Pancreas (tissue), 10 donors: ENCODE measurements around the gene ROR1. TPM values are rescaled to one million over a fixed set of nuclear protein-coding genes. Genes with fewer than 3 reads are reported as not detected.

Experiments
- ATAC-seq, 4 donors: fragments of 200-7000 bp; cut with Tn5 transposase; one replicate each; pipeline versions ENCODE4 v1.8.0 to v1.9.1; 2020; ENCODE audit warnings: mild to moderate bottlenecking in 4 of 4, moderate library complexity in 4 of 4
- DNase-seq, 6 donors: peaks; one replicate each; pipeline ENCODE4 v3.0.0-alpha.2; 2020
- FAIRE-seq: peaks from 2 replicates; lab custom pipeline; 2012; peaks lifted over from hg19 to GRCh38; lab: Jason Lieb, UNC
- H3K27ac ChIP-seq, 4 donors: fragments of 200-600 bp; sonication (generic); 1 replicate in 3 of 4; 2 replicates in 1 of 4; pipeline versions ENCODE4 v1.5.0 to v1.8.0; 2020
- H3K27me3 ChIP-seq, 4 donors: fragments of 200-600 bp; one replicate each; pipeline ENCODE4 v1.8.0; 2021
- H3K36me3 ChIP-seq, 3 donors: fragments of 200-600 bp; sonication (generic) in 1 of 3; one replicate each; pipeline versions ENCODE4 v1.5.0 to v1.8.0; 2020 to 2021
- H3K4me1 ChIP-seq, 3 donors: fragments of 200-600 bp; one replicate each; pipeline ENCODE4 v1.8.0; 2021
- H3K4me3 ChIP-seq, 4 donors: fragments of 200-600 bp; sonication (generic) in 2 of 4; one replicate each; pipeline versions ENCODE4 v1.5.0 to v1.8.0; 2020 to 2021
- H3K9me3 ChIP-seq, 4 donors: fragments of 200-600 bp; one replicate each; pipeline ENCODE4 v1.8.0; 2021
- WGBS, 2 donors: extraction: QIAGEN DNeasy Blood & Tissue Kit; methylation state at CpG; one replicate each; pipeline ENCODE4 v1.1.7; 2013; 5-methylcytosine and 5-hydroxymethylcytosine counted together
- intact Hi-C, 3 donors: fragments of 100-400 bp; cut with DNase I; formaldehyde crosslinking; loops; one replicate each; pipeline versions ENCODE4 v1.11.1 to v1.14.2; 2022
- polyA plus RNA-seq, 2 donors: library from polyadenylated mRNA; stranded (reverse); fragments of 200-250 nt; gene quantifications; one replicate each; pipeline ENCODE4 v1.2.3, GENCODE V29; 2013
- total RNA-seq, 6 donors: library from RNA; stranded (reverse); fragmentation: NEBNext Ultra II Directional in 4 of 6; extraction: Animal tissue kit (Norgen Biotek cat#: 25700) in 4 of 6; gene quantifications; one replicate each; pipeline versions ENCODE4 v1.2.1 to v1.2.4, GENCODE V29; 2021 to 2023
- TF ChIP-seq, protein P1 (sequence below), 4 donors: fragments of 200-600 bp; sonication (generic) in 3 of 4; IDR thresholded peaks; one replicate each; pipeline versions ENCODE4 v1.5.0 to v1.8.0; 2021; ENCODE audit warnings: antibody characterized with exemption in 4 of 4
- donor health status: healthy with polysubstance abuse.
- donor health status: DM: no; HTN: no; CAD: no; lungs with moderate emphysema.
- donor health status: DM: no; HTN: no; CAD: no.
- donor health status: control.
- donor health status: control.
- donor health status: Bipolar disorder and iron deficiency.
- donor health status: DM: yes; HTN: yes; CAD: no.
- donor health status: DM: no; HTN: no; CAD: no.
- donor health status: DM: no; HTN: no; CAD: no.
- donor health status: DM: yes; HTN: yes; CAD: no.

The ROR1 gene
- total and polyA plus RNA-seq, 8 donors = 1.3 to 18.5 (median 7.3) TPM

DNA sequence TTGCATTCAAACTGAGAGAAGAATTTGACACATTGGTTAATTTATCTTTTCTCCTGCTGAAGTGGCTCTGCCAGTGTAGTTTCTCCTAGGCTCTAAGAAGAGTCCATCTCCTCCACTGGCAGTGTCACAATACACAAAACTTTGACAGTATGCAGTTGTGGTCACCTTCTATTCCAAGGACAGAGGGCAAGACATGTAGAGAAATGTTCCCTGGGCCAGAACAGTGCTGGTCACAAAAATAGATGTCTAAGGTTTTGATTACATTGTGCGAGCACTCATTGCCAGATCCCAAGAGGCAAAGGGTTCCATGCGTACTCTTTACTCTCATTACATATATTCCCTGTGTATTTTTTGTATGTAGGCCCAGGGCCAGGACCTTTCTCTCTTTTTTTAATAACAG is 281.5 kb downstream of the ROR1 start:
- Histone ChIP-seq H3K4me3 (no peak overlapping the region), H3K27me3 (no peaks in the 10 kb centered on the region), H3K4me1 (peaks cover 3 to 6% (median 5%) of the 10 kb centered on the region in 3 donors), H3K27ac (no peak overlapping the region), H3K9me3 (no peaks in the 10 kb centered on the region), H3K36me3 (no peaks in the 10 kb centered on the region)
- DNase-seq = no peak
- intact Hi-C loops = no loop called here
- no peak for ATAC-seq
- no peak for FAIRE-seq
- TF ChIP-seq, protein P1, sequence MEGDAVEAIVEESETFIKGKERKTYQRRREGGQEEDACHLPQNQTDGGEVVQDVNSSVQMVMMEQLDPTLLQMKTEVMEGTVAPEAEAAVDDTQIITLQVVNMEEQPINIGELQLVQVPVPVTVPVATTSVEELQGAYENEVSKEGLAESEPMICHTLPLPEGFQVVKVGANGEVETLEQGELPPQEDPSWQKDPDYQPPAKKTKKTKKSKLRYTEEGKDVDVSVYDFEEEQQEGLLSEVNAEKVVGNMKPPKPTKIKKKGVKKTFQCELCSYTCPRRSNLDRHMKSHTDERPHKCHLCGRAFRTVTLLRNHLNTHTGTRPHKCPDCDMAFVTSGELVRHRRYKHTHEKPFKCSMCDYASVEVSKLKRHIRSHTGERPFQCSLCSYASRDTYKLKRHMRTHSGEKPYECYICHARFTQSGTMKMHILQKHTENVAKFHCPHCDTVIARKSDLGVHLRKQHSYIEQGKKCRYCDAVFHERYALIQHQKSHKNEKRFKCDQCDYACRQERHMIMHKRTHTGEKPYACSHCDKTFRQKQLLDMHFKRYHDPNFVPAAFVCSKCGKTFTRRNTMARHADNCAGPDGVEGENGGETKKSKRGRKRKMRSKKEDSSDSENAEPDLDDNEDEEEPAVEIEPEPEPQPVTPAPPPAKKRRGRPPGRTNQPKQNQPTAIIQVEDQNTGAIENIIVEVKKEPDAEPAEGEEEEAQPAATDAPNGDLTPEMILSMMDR (IDR thresholded peaks at IDR 0.05) = no peak
- 92 to 98% methylated on average over 2 of the region's 2 CpGs for WGBS, 2 donors

DNA sequence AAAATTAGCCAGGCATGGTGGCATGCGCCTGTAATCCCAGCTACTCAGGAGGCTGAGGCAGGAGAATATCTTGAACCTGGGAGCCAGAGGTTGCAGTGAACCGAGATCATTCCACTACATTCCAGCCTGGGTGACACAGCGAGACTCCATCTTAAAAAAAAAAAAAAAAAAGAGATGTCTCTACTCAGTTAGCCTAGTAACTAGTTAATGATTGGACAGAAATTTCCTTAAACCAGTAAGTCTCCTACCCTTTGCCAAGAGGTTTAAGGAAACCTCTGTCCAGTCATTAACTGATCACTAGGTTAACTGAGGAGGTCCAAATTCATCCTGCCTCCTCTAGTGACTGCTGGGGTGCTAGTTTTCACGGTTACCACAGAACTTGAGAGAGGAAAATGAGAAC is 285.7 kb downstream of the ROR1 start:
- FAIRE-seq (no peak), DNase-seq (no peak), ATAC-seq (no peak)
- Histone ChIP-seq H3K9me3 (no peaks in the 10 kb centered on the region), H3K36me3 (no peaks in the 10 kb centered on the region), H3K27me3 (no peaks in the 10 kb centered on the region), H3K27ac (no peak overlapping the region), H3K4me1 (no peaks in the 10 kb centered on the region), H3K4me3 (no peak overlapping the region)
- 97 to 98% methylated on average over 4 of the region's 4 CpGs for WGBS, 2 donors
- TF ChIP-seq, protein P1 (IDR thresholded peaks at IDR 0.05) = no peak
- intact Hi-C loops = no loop called here

- Histone ChIP-seq H3K4me1 (no peaks in the 10 kb centered on the region), H3K9me3 (no peaks in the 10 kb centered on the region), H3K27me3 (no peaks in the 10 kb centered on the region), H3K36me3 (no peaks in the 10 kb centered on the region), H3K4me3 (no peak overlapping the region), H3K27ac (no peak overlapping the region)
- intact Hi-C loops = no loop called here
- FAIRE-seq (no peak), DNase-seq (no peak), ATAC-seq (peak in 1 of 4 donors; percentile 76)
- TF ChIP-seq, protein P1 (IDR thresholded peaks at IDR 0.05) = no peak
- 64 to 69% methylated on average over 2 of the region's 2 CpGs for whole genome bisulfite sequencing, 2 donors
Observed at GRCh38 chr1:64060611-64061302, 286.9 kb downstream of the ROR1 start.

GRCh38 chr1:64061430-64062104 is 287.8 kb downstream of the ROR1 start:
- no peak overlapping the region for H3K27ac ChIP-seq
- TF ChIP-seq, protein P1 (IDR thresholded peaks at IDR 0.05) = no peak
- no peak for FAIRE-seq
- DNase-seq = no peak
- H3K9me3 ChIP-seq = no peaks in the 10 kb centered on the region
- H3K27me3 ChIP-seq = no peaks in the 10 kb centered on the region
- no peak overlapping the region for H3K4me3 ChIP-seq
- no peaks in the 10 kb centered on the region for H3K36me3 ChIP-seq
- H3K4me1 ChIP-seq = no peaks in the 10 kb centered on the region
- intact Hi-C loops = no loop called here
- 82 to 85% methylated on average over 2 of the region's 2 CpGs for WGBS, 2 donors
- no peak for ATAC-seq

GRCh38 chr1:64062529-64062928 is 288.7 kb downstream of the ROR1 start:
- H3K27ac ChIP-seq = no peak overlapping the region
- ATAC-seq = no peak
- no peaks in the 10 kb centered on the region for H3K4me1 ChIP-seq
- intact Hi-C loops = no loop called here
- no peaks in the 10 kb centered on the region for H3K36me3 ChIP-seq
- no peak for DNase-seq
- TF ChIP-seq, protein P1 (IDR thresholded peaks at IDR 0.05) = no peak
- 70 to 79% methylated on average over 6 of the region's 6 CpGs for WGBS, 2 donors
- H3K9me3 ChIP-seq = no peaks in the 10 kb centered on the region
- H3K27me3 ChIP-seq = no peaks in the 10 kb centered on the region
- FAIRE-seq = no peak
- no peak overlapping the region for H3K4me3 ChIP-seq
